Measurements from ENCODE around the gene ABO.

- TF ChIP-seq CTCF (IDR thresholded peaks at IDR 0.05) (no peak), POLR2A (IDR thresholded peaks at IDR 0.05) (no peak)
These were observed 23.2 kb downstream of the ABO start for GRCh38 chr9:133251773-133252172.
